NCI-H82 treated with DMSO at 0.1 percent for 48 hours (cell line): ENCODE measurements around the gene CNN2.

Source experiments
- DNase-seq: peaks from one replicate; lab custom pipeline; 2025; ENCODE audit not compliant: unreplicated experiment; lab: John Stamatoyannopoulos, UW

The CNN2 gene

GRCh38 chr19:1026783-1027649, 608 bp downstream of the CNN2 start:
- DNase-seq = no peak

GRCh38 chr19:1027650-1028061, 1.2 kb downstream of the CNN2 start:
- DNase-seq = no peak

GRCh38 chr19:1028062-1028926, 1.9 kb downstream of the CNN2 start:
- no peak for DNase-seq

- DNase-seq = no peak
These were observed 6.0 kb downstream of the CNN2 start for GRCh38 chr19:1032264-1032867.

GRCh38 chr19:1035998-1036621, 9.7 kb downstream of the CNN2 start:
- no peak for DNase-seq

GRCh38 chr19:1037621-1038064, 11.2 kb downstream of the CNN2 start:
- DNase-seq = no peak

- no peak for DNase-seq
These were observed 12.7 kb downstream of the CNN2 start for GRCh38 chr19:1038978-1039645.

GRCh38 chr19:1039646-1040475, 13.5 kb downstream of the CNN2 start, which contains the start of gene ABCA7:
TSS of gene ABCA7 (plus strand) at chr19:1040107. CDS start at chr19:1041362, 1,255 bp downstream.
- peak; percentile 89 for DNase-seq

GRCh38 chr19:1040476-1041271, 14.3 kb downstream of the CNN2 start:
- peak; percentile 89 for DNase-seq

- DNase-seq = no peak
These were observed 14.9 kb downstream of the CNN2 start for GRCh38 chr19:1041272-1041834.

GRCh38 chr19:1041835-1042685, 15.7 kb downstream of the CNN2 start:
- DNase-seq = no peak

- no peak for DNase-seq
These were observed 16.5 kb downstream of the CNN2 start for GRCh38 chr19:1042689-1043511.

GRCh38 chr19:1045247-1045603, 18.8 kb downstream of the CNN2 start:
- no peak for DNase-seq

- no peak for DNase-seq
These were observed 19.8 kb downstream of the CNN2 start for GRCh38 chr19:1046117-1046626.

- no peak for DNase-seq
These were observed 20.7 kb downstream of the CNN2 start for GRCh38 chr19:1046836-1047695.
